ENCODE data around the gene ZSWIM7. TPM values are rescaled to one million over a fixed set of nuclear protein-coding genes. Genes with fewer than 3 reads are reported as not detected.

The ZSWIM7 gene
- total RNA-seq, 1 experiment from 2014 or later, result 13.8 TPM

GRCh38 chr17:15969463-15969862 lies 30.0 kb downstream of the ZSWIM7 start:
- DNase-seq, result no peak
- no peaks in the 10 kb centered on the region for H3K27me3 Mint-ChIP-seq (ENCODE audit: insufficient read depth, unreplicated experiment)
- peaks cover 6% of the 10 kb centered on the region for H3K4me1 Mint-ChIP-seq (ENCODE audit: low read depth, unreplicated experiment)
- ChIA-PET POLR2A (no interaction called here), CTCF (no interaction called here)
- no peaks in the 10 kb centered on the region for H3K9me3 Mint-ChIP-seq (ENCODE audit: unreplicated experiment)
- intact Hi-C loops (cut with micrococcal nuclease; ENCODE audit: unreplicated experiment), result no loop called here
- H3K27ac Mint-ChIP-seq (ENCODE audit: unreplicated experiment), result no peak overlapping the region
- Histone ChIP-seq H3K27me3 (replicated peaks; ENCODE audit: control insufficient read depth, insufficient read depth, low read length) (no peaks in the 10 kb centered on the region), H3K4me3 (ENCODE audit: low read depth, low read length) (no peak overlapping the region), H3K36me3 (ENCODE audit: control insufficient read depth, insufficient read depth, low read length) (no peaks in the 10 kb centered on the region), H3K4me1 (peaks cover 9% of the 10 kb centered on the region), H3K9me3 (no peaks in the 10 kb centered on the region)
- no peak for TF ChIP-seq CTCF (IDR thresholded peaks at IDR 0.05; ENCODE audit: insufficient read depth in 1 of 2, low read depth in 1 of 2, low read length in 1 of 2, severe bottlenecking in 1 of 2, unreplicated experiment in 1 of 2)
- H3K36me3 Mint-ChIP-seq (ENCODE audit: insufficient read depth, unreplicated experiment), result no peaks in the 10 kb centered on the region
- H3K4me3 Mint-ChIP-seq (ENCODE audit: unreplicated experiment), result no peak overlapping the region
- BruUV-seq (replicated peaks), result no TSS peak

- BruUV-seq (replicated peaks), result no TSS peak
- TF ChIP-seq CTCF (IDR thresholded peaks at IDR 0.05; ENCODE audit: insufficient read depth in 1 of 2, low read depth in 1 of 2, low read length in 1 of 2, severe bottlenecking in 1 of 2, unreplicated experiment in 1 of 2), result no peak
- Histone ChIP-seq H3K4me3 (ENCODE audit: low read depth, low read length) (no peak overlapping the region), H3K4me1 (peaks cover 9% of the 10 kb centered on the region), H3K9me3 (no peaks in the 10 kb centered on the region), H3K36me3 (ENCODE audit: control insufficient read depth, insufficient read depth, low read length) (no peaks in the 10 kb centered on the region), H3K27me3 (replicated peaks; ENCODE audit: control insufficient read depth, insufficient read depth, low read length) (no peaks in the 10 kb centered on the region)
- H3K36me3 Mint-ChIP-seq (ENCODE audit: insufficient read depth, unreplicated experiment), result no peaks in the 10 kb centered on the region
- no peaks in the 10 kb centered on the region for H3K9me3 Mint-ChIP-seq (ENCODE audit: unreplicated experiment)
- intact Hi-C loops (cut with micrococcal nuclease; ENCODE audit: unreplicated experiment), result no loop called here
- POLR2A ChIA-PET, result no interaction called here
- H3K27ac Mint-ChIP-seq (ENCODE audit: unreplicated experiment), result no peak overlapping the region
- no peak overlapping the region for H3K4me3 Mint-ChIP-seq (ENCODE audit: unreplicated experiment)
- CTCF ChIA-PET, result no interaction called here
- DNase-seq, result no peak
- peaks cover 6% of the 10 kb centered on the region for H3K4me1 Mint-ChIP-seq (ENCODE audit: low read depth, unreplicated experiment)
- H3K27me3 Mint-ChIP-seq (ENCODE audit: insufficient read depth, unreplicated experiment), result no peaks in the 10 kb centered on the region
Measured at GRCh38 chr17:15967706-15968399, 31.7 kb downstream of the ZSWIM7 start.

- Mint-ChIP-seq H3K4me3 (ENCODE audit: unreplicated experiment) (no peak overlapping the region), H3K9me3 (ENCODE audit: unreplicated experiment) (no peaks in the 10 kb centered on the region), H3K27ac (ENCODE audit: unreplicated experiment) (no peak overlapping the region), H3K27me3 (ENCODE audit: insufficient read depth, unreplicated experiment) (no peaks in the 10 kb centered on the region), H3K4me1 (ENCODE audit: low read depth, unreplicated experiment) (peaks cover 6% of the 10 kb centered on the region), H3K36me3 (ENCODE audit: insufficient read depth, unreplicated experiment) (no peaks in the 10 kb centered on the region)
- no TSS peak for BruUV-seq (replicated peaks)
- DNase-seq, result no peak
- Histone ChIP-seq H3K9me3 (no peaks in the 10 kb centered on the region), H3K27me3 (replicated peaks; ENCODE audit: control insufficient read depth, insufficient read depth, low read length) (no peaks in the 10 kb centered on the region), H3K4me3 (ENCODE audit: low read depth, low read length) (no peak overlapping the region), H3K4me1 (peaks cover 9% of the 10 kb centered on the region), H3K36me3 (ENCODE audit: control insufficient read depth, insufficient read depth, low read length) (no peaks in the 10 kb centered on the region)
- no peak for TF ChIP-seq CTCF (IDR thresholded peaks at IDR 0.05; ENCODE audit: insufficient read depth in 1 of 2, low read depth in 1 of 2, low read length in 1 of 2, severe bottlenecking in 1 of 2, unreplicated experiment in 1 of 2)
- intact Hi-C loops (cut with micrococcal nuclease; ENCODE audit: unreplicated experiment), result no loop called here
- ChIA-PET CTCF (no interaction called here), POLR2A (no interaction called here)
Measured at GRCh38 chr17:15966879-15967248, 32.6 kb downstream of the ZSWIM7 start.
